ENCODE data around the gene ANKRD63.

The ANKRD63 gene

GRCh38 chr15:40265355-40265754 is 17.5 kb downstream of the ANKRD63 start:
- H3K18ac ChIP-seq (ENCODE audit: low read depth in 1 of 2, low read length in 2 of 2): no peak overlapping the region
- no peak overlapping the region for H3K9ac ChIP-seq (ENCODE audit: low read length)
- no peak overlapping the region for H2AK5ac ChIP-seq (ENCODE audit: low read length, severe bottlenecking)
- peak overlapping the region in 1 of 2 experiments; percentile 57 for H2BK12ac ChIP-seq (ENCODE audit: low read length in 2 of 2)
- no peaks in the 10 kb centered on the region for H3K79me1 ChIP-seq (replicated peaks; ENCODE audit: low read length, poor library complexity, severe bottlenecking)
- H3K23ac ChIP-seq (ENCODE audit: low read length in 2 of 2): no peak overlapping the region
- H2BK5ac ChIP-seq (ENCODE audit: low read depth, low read length, poor library complexity, severe bottlenecking): no peak overlapping the region
- H2BK15ac ChIP-seq (ENCODE audit: low read depth, poor library complexity, severe bottlenecking): peak overlapping the region; percentile 34
- no peak overlapping the region for H2BK120ac ChIP-seq (ENCODE audit: low read depth, low read length)
- peaks cover 0 to 4% of the 10 kb centered on the region in 2 experiments for H3K36me3 ChIP-seq (ENCODE audit: control insufficient read depth in 1 of 2, insufficient read depth in 2 of 2, low read depth in 1 of 2, low read length in 2 of 2)
- no peak overlapping the region for H3K27ac ChIP-seq (ENCODE audit: low read length, poor library complexity, severe bottlenecking)
- no peak overlapping the region for H3K4ac ChIP-seq (ENCODE audit: low read depth in 1 of 2, low read length in 2 of 2)
- DNase-seq: no peak
- peak overlapping the region; percentile 20 for H4K8ac ChIP-seq (ENCODE audit: low read length)
- WGBS: 90% methylated on average over 7 of the region's 10 CpGs
- H4K91ac ChIP-seq (ENCODE audit: low read length): peak overlapping the region; percentile 78
- H3K4me2 ChIP-seq (ENCODE audit: low read length, poor library complexity, severe bottlenecking): no peak overlapping the region
- no peak overlapping the region for H3K4me3 ChIP-seq (ENCODE audit: insufficient read depth in 1 of 2, low read depth in 1 of 2, low read length in 2 of 2)
- H2AFZ ChIP-seq (ENCODE audit: low read depth, low read length): no peak overlapping the region
- H3K4me1 ChIP-seq (ENCODE audit: control insufficient read depth, insufficient read depth, low read depth, low read length): peaks cover 27% of the 10 kb centered on the region
- no peaks in the 10 kb centered on the region for H3K9me3 ChIP-seq (ENCODE audit: control insufficient read depth, low read length)
- H3K14ac ChIP-seq (ENCODE audit: low read length in 2 of 2): no peak overlapping the region
- H3K27me3 ChIP-seq (ENCODE audit: control insufficient read depth in 1 of 2, insufficient read depth in 1 of 2, low read length in 2 of 2): no peaks in the 10 kb centered on the region

GRCh38 chr15:40264321-40265153 is 18.3 kb downstream of the ANKRD63 start:
- no peak overlapping the region for H3K23ac ChIP-seq (ENCODE audit: low read length in 2 of 2)
- H3K36me3 ChIP-seq (ENCODE audit: control insufficient read depth in 1 of 2, insufficient read depth in 2 of 2, low read depth in 1 of 2, low read length in 2 of 2): peaks cover 0 to 4% of the 10 kb centered on the region in 2 experiments

DNA sequence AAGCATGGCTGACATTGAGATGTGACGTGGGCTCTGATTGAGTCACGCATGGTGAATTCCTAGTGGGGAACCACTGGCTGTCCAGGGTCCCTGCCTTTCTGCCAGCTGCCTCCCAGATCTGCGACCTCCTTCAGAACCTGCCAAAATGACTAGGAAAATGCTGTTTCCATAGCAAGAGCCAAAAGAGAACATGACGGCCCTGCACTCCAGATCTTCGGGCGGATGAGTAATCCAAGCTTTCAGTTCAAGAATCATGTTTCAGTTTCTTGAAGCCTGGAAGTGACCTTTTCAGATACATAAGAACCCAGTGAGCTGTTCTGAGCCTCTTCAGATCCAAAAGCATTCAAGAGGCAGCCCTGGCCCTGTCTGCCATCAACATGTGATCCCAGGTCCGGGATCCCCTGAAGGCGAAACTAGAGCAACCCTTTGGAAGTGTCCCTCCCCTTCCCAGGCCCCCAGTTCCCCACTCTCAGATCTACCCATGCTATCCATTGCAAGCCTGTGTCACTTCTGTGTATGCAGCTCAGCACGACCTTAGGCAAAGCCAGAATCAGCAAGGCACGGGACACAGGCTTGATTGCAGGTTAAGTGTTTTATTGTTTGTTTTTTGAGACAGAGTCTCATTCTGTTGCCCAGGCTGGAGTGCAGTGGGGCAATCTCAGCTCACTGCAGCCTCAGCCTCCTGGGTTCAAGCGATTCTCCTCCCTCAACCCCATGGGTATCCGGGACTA is 19.7 kb downstream of the ANKRD63 start:
- Histone ChIP-seq H2BK120ac (ENCODE audit: low read depth, low read length) (no peak overlapping the region), H3K27me3 (ENCODE audit: control insufficient read depth in 1 of 2, insufficient read depth in 1 of 2, low read length in 2 of 2) (peaks cover 0 to 6% of the 10 kb centered on the region in 2 experiments), H3K4me1 (ENCODE audit: control insufficient read depth, insufficient read depth, low read depth, low read length) (peaks cover 37% of the 10 kb centered on the region), H2BK15ac (ENCODE audit: low read depth, poor library complexity, severe bottlenecking) (no peak overlapping the region), H3K4me3 (ENCODE audit: insufficient read depth in 1 of 2, low read depth in 1 of 2, low read length in 2 of 2) (peak overlapping the region in 1 of 2 experiments; percentile 43), H3K9ac (ENCODE audit: low read length) (peak overlapping the region; percentile 67), H2AFZ (ENCODE audit: low read depth, low read length) (no peak overlapping the region), H2BK5ac (ENCODE audit: low read depth, low read length, poor library complexity, severe bottlenecking) (no peak overlapping the region), H3K23ac (ENCODE audit: low read length in 2 of 2) (no peak overlapping the region), H3K4ac (ENCODE audit: low read depth in 1 of 2, low read length in 2 of 2) (no peak overlapping the region), H3K36me3 (ENCODE audit: control insufficient read depth in 1 of 2, insufficient read depth in 2 of 2, low read depth in 1 of 2, low read length in 2 of 2) (peaks cover 0 to 4% of the 10 kb centered on the region in 2 experiments), H2AK5ac (ENCODE audit: low read length, severe bottlenecking) (no peak overlapping the region), H4K8ac (ENCODE audit: low read length) (no peak overlapping the region), H3K18ac (ENCODE audit: low read depth in 1 of 2, low read length in 2 of 2) (no peak overlapping the region), H3K27ac (ENCODE audit: low read length, poor library complexity, severe bottlenecking) (no peak overlapping the region), H3K4me2 (ENCODE audit: low read length, poor library complexity, severe bottlenecking) (no peak overlapping the region), H3K9me3 (ENCODE audit: control insufficient read depth, low read length) (no peaks in the 10 kb centered on the region), H2BK12ac (ENCODE audit: low read length in 2 of 2) (no peak overlapping the region), H3K14ac (ENCODE audit: low read length in 2 of 2) (no peak overlapping the region), H3K79me1 (replicated peaks; ENCODE audit: low read length, poor library complexity, severe bottlenecking) (no peaks in the 10 kb centered on the region), H4K91ac (ENCODE audit: low read length) (no peak overlapping the region)
- peak; percentile 74 for DNase-seq
- 71% methylated on average over 12 of the region's 12 CpGs for WGBS

More at GRCh38 chr15:40264321-40265153, 18.3 kb downstream of the ANKRD63 start:
- Histone ChIP-seq H3K9ac (ENCODE audit: low read length) (no peak overlapping the region), H3K4me2 (ENCODE audit: low read length, poor library complexity, severe bottlenecking) (no peak overlapping the region), H3K27ac (ENCODE audit: low read length, poor library complexity, severe bottlenecking) (no peak overlapping the region), H3K18ac (ENCODE audit: low read depth in 1 of 2, low read length in 2 of 2) (no peak overlapping the region), H3K79me1 (replicated peaks; ENCODE audit: low read length, poor library complexity, severe bottlenecking) (no peaks in the 10 kb centered on the region), H2BK5ac (ENCODE audit: low read depth, low read length, poor library complexity, severe bottlenecking) (no peak overlapping the region), H3K14ac (ENCODE audit: low read length in 2 of 2) (peak overlapping the region in 1 of 2 experiments; percentile 26), H2AK5ac (ENCODE audit: low read length, severe bottlenecking) (no peak overlapping the region), H2BK120ac (ENCODE audit: low read depth, low read length) (no peak overlapping the region), H3K4me3 (ENCODE audit: insufficient read depth in 1 of 2, low read depth in 1 of 2, low read length in 2 of 2) (no peak overlapping the region), H4K8ac (ENCODE audit: low read length) (no peak overlapping the region), H3K27me3 (ENCODE audit: control insufficient read depth in 1 of 2, insufficient read depth in 1 of 2, low read length in 2 of 2) (no peaks in the 10 kb centered on the region), H3K9me3 (ENCODE audit: control insufficient read depth, low read length) (no peaks in the 10 kb centered on the region), H2BK15ac (ENCODE audit: low read depth, poor library complexity, severe bottlenecking) (no peak overlapping the region), H3K4me1 (ENCODE audit: control insufficient read depth, insufficient read depth, low read depth, low read length) (peaks cover 27% of the 10 kb centered on the region), H2BK12ac (ENCODE audit: low read length in 2 of 2) (no peak overlapping the region), H4K91ac (ENCODE audit: low read length) (no peak overlapping the region), H2AFZ (ENCODE audit: low read depth, low read length) (no peak overlapping the region), H3K4ac (ENCODE audit: low read depth in 1 of 2, low read length in 2 of 2) (no peak overlapping the region)
- 81% methylated on average over 15 of the region's 16 CpGs for WGBS
- DNase-seq: no peak

- Histone ChIP-seq H2BK15ac (ENCODE audit: low read depth, poor library complexity, severe bottlenecking) (no peak overlapping the region), H4K91ac (ENCODE audit: low read length) (no peak overlapping the region), H2BK5ac (ENCODE audit: low read depth, low read length, poor library complexity, severe bottlenecking) (peak overlapping the region; percentile 48), H2BK12ac (ENCODE audit: low read length in 2 of 2) (no peak overlapping the region), H3K4ac (ENCODE audit: low read depth in 1 of 2, low read length in 2 of 2) (no peak overlapping the region), H2AK5ac (ENCODE audit: low read length, severe bottlenecking) (peak overlapping the region; percentile 59), H3K14ac (ENCODE audit: low read length in 2 of 2) (peak overlapping the region in 1 of 2 experiments; percentile 45), H3K27ac (ENCODE audit: low read length, poor library complexity, severe bottlenecking) (peak overlapping the region; percentile 78), H3K9me3 (ENCODE audit: control insufficient read depth, low read length) (no peaks in the 10 kb centered on the region), H3K9ac (ENCODE audit: low read length) (no peak overlapping the region), H3K4me3 (ENCODE audit: insufficient read depth in 1 of 2, low read depth in 1 of 2, low read length in 2 of 2) (no peak overlapping the region), H3K23ac (ENCODE audit: low read length in 2 of 2) (no peak overlapping the region), H2BK120ac (ENCODE audit: low read depth, low read length) (no peak overlapping the region), H3K4me1 (ENCODE audit: control insufficient read depth, insufficient read depth, low read depth, low read length) (peaks cover 30% of the 10 kb centered on the region), H4K8ac (ENCODE audit: low read length) (peak overlapping the region; percentile 67), H3K36me3 (ENCODE audit: control insufficient read depth in 1 of 2, insufficient read depth in 2 of 2, low read depth in 1 of 2, low read length in 2 of 2) (no peaks in the 10 kb centered on the region), H3K27me3 (ENCODE audit: control insufficient read depth in 1 of 2, insufficient read depth in 1 of 2, low read length in 2 of 2) (peaks cover 0 to 28% of the 10 kb centered on the region in 2 experiments), H3K79me1 (replicated peaks; ENCODE audit: low read length, poor library complexity, severe bottlenecking) (peaks cover 1% of the 10 kb centered on the region), H3K18ac (ENCODE audit: low read depth in 1 of 2, low read length in 2 of 2) (peak overlapping the region; percentile 16 to 46), H3K4me2 (ENCODE audit: low read length, poor library complexity, severe bottlenecking) (no peak overlapping the region), H2AFZ (ENCODE audit: low read depth, low read length) (peak overlapping the region; percentile 81)
- DNase-seq: peak; percentile 21
- WGBS: 69% methylated on average over 7 of the region's 7 CpGs
These were observed 23.8 kb downstream of the ANKRD63 start for GRCh38 chr15:40259021-40259420.

Measured in mesenchymal stem cell (in vitro differentiated cells and primary cell).